Smooth muscle cell (in vitro differentiated cells): ENCODE results near the gene CACNA1C. TPM values are rescaled to one million over a fixed set of nuclear protein-coding genes. Genes with fewer than 3 reads are reported as not detected.

Experiments used
- DNase-seq: peaks from one replicate; lab custom pipeline; 2025; ENCODE audit not compliant: unreplicated experiment; lab: John Stamatoyannopoulos, UW
- H2AFZ ChIP-seq: fragments of 200-600 bp; sonication (generic); 2 replicates; pipeline ENCODE4 v1.6.0; 2016; ENCODE audit warnings: antibody characterized with exemption, low read depth, mild to moderate bottlenecking
- H3F3A ChIP-seq: fragments of 200-600 bp; sonication (generic); 2 replicates; pipeline ENCODE4 v1.6.0; 2017; ENCODE audit warnings: antibody characterized with exemption, low read depth
- H3K27ac ChIP-seq: fragments of 200-600 bp; sonication (generic); 2 replicates; pipeline ENCODE4 v1.5.1; 2016; ENCODE audit warnings: low read depth, mild to moderate bottlenecking
- H3K27me3 ChIP-seq: fragments of 200-600 bp; sonication (generic); 2 replicates; pipeline ENCODE4 v1.6.1; 2016; ENCODE audit warnings: low read depth, mild to moderate bottlenecking
- H3K36me3 ChIP-seq: fragments of 200-600 bp; sonication (generic); 2 replicates; pipeline ENCODE4 v1.5.1; 2016; ENCODE audit warnings: low read depth
- H3K4me1 ChIP-seq: fragments of 200-600 bp; sonication (generic); 2 replicates; pipeline ENCODE4 v1.5.1; 2016; ENCODE audit warnings: low read depth
- H3K4me2 ChIP-seq: fragments of 200-600 bp; sonication (generic); 2 replicates; pipeline ENCODE4 v1.6.0; 2016; ENCODE audit warnings: mild to moderate bottlenecking
- H3K4me3 ChIP-seq: fragments of 200-600 bp; sonication (generic); 2 replicates; pipeline ENCODE4 v1.5.1; 2016; ENCODE audit warnings: mild to moderate bottlenecking
- H3K79me2 ChIP-seq: fragments of 200-600 bp; sonication (generic); 2 replicates; pipeline ENCODE4 v1.6.0; 2016; ENCODE audit warnings: low read depth, mild to moderate bottlenecking
- H3K9ac ChIP-seq: fragments of 200-600 bp; sonication (generic); 2 replicates; pipeline ENCODE4 v1.6.0; 2016; ENCODE audit warnings: low read depth
- H3K9me3 ChIP-seq: fragments of 200-600 bp; sonication (generic); replicated peaks from 2 replicates; pipeline ENCODE4 v1.5.1; 2016; ENCODE audit warnings: low read depth
- H4K20me1 ChIP-seq: fragments of 200-600 bp; sonication (generic); 2 replicates; pipeline ENCODE4 v1.6.0; 2016; ENCODE audit warnings: low read depth
- WGBS: methylation state at CpG from one replicate; pipeline ENCODE4 v1.1.7; 2016; ENCODE audit warnings: low lambda C conversion rate; 5-methylcytosine and 5-hydroxymethylcytosine counted together
- polyA plus RNA-seq: library from polyadenylated mRNA; unstranded; fragments of >200 nt; fragmentation: Nextera tagmentation; extraction: Ambion mirVana; gene quantifications from 2 replicates; pipeline ENCODE4 v1.2.1, GENCODE V29; 2016
- total RNA-seq: library from RNA; depleted of rRNA; stranded (reverse); fragments of >200 nt; gene quantifications from 2 replicates; pipeline ENCODE4 v1.2.3, GENCODE V29; 2014
- TF ChIP-seq, protein P1 (sequence below): fragments of 200-600 bp; sonication (generic); IDR thresholded peaks from 2 replicates; pipeline ENCODE4 v1.5.1; 2017; ENCODE audit warnings: borderline replicate concordance, mild to moderate bottlenecking, antibody characterized with exemption; ENCODE audit not compliant: insufficient read depth, poor library complexity, severe bottlenecking

Gene CACNA1C
- total and polyA plus RNA-seq, 2 experiments from 2014 or later: 1.6 to 4.5 TPM

DNA sequence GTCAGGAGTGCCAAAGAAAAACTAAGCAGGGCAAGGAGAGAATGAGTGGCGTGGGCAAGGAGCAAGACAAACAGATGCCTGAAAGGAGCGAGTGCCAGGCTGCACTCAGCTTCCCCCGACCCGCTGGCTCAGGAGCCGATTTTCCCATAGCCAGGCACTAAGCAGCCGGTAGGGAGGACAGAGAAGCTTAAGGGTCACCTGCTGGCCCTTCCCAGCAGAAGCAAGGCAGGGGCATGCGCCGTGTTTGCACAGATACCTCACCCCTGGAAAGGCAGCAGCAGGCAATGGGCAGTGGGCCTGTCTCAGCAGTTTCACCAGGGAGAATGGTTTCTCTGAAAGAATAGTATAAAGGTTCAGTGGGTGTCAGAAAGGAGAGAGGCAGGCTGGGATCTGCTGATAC, 637.1 kb downstream of the CACNA1C start:
- Histone ChIP-seq H2AFZ (no peak overlapping the region), H4K20me1 (no peaks in the 10 kb centered on the region), H3F3A (no peaks in the 10 kb centered on the region), H3K9me3 (no peaks in the 10 kb centered on the region), H3K4me2 (no peak overlapping the region), H3K4me1 (peaks cover 3% of the 10 kb centered on the region), H3K27me3 (peaks cover 7% of the 10 kb centered on the region), H3K79me2 (no peaks in the 10 kb centered on the region), H3K27ac (no peak overlapping the region), H3K9ac (no peak overlapping the region), H3K4me3 (no peak overlapping the region), H3K36me3 (no peaks in the 10 kb centered on the region)
- TF ChIP-seq, protein P1, sequence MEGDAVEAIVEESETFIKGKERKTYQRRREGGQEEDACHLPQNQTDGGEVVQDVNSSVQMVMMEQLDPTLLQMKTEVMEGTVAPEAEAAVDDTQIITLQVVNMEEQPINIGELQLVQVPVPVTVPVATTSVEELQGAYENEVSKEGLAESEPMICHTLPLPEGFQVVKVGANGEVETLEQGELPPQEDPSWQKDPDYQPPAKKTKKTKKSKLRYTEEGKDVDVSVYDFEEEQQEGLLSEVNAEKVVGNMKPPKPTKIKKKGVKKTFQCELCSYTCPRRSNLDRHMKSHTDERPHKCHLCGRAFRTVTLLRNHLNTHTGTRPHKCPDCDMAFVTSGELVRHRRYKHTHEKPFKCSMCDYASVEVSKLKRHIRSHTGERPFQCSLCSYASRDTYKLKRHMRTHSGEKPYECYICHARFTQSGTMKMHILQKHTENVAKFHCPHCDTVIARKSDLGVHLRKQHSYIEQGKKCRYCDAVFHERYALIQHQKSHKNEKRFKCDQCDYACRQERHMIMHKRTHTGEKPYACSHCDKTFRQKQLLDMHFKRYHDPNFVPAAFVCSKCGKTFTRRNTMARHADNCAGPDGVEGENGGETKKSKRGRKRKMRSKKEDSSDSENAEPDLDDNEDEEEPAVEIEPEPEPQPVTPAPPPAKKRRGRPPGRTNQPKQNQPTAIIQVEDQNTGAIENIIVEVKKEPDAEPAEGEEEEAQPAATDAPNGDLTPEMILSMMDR: no peak
- DNase-seq: no peak
- 86% methylated on average over 8 of the region's 8 CpGs for WGBS

DNA sequence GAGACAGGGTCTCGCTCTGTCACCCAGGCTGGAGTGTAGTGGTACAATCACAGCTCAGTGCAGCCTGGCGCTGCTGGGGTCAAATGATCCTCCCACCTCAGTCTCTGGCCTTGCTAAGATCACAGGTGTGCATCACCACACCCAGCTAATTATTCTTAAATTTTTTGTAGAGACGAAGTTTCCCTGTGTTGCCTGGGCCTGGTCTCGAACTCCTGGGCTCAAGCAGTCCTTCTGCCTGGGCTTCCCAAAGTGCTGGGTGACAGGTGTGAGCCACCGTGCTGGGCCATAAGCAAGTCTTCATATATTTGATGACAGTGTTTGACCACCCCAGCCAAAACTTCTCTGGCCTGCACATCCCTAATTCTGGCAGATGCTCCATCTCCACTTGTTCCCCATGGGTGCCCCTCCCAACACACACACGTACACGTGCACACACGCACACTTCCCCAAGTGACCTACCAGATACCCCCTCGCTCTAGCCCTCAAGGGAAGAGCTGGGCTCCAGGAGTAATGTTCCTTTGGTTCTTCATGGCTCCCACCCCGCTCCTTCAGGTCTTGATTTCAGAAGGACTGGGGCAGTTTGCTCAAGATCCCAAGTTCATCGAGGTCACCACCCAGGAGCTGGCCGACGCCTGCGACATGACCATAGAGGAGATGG, 637.7 kb downstream of the CACNA1C start:
- 69% methylated on average over 14 of the region's 14 CpGs for WGBS
- peak overlapping the region; percentile 98 for H3K4me2 ChIP-seq
- H3K4me1 ChIP-seq: peaks cover 3% of the 10 kb centered on the region
- no peak overlapping the region for H3K9ac ChIP-seq
- peak overlapping the region; percentile 97 for H2AFZ ChIP-seq
- H3K4me3 ChIP-seq: peak overlapping the region; percentile 75
- peaks cover 7% of the 10 kb centered on the region for H3K27me3 ChIP-seq
- H3K79me2 ChIP-seq: no peaks in the 10 kb centered on the region
- TF ChIP-seq, protein P1: no peak
- no peak for DNase-seq
- H3F3A ChIP-seq: no peaks in the 10 kb centered on the region
- no peaks in the 10 kb centered on the region for H3K9me3 ChIP-seq
- H4K20me1 ChIP-seq: no peaks in the 10 kb centered on the region
- no peaks in the 10 kb centered on the region for H3K36me3 ChIP-seq
- H3K27ac ChIP-seq: no peak overlapping the region

GRCh38 chr12:2691006-2691344, 638.2 kb downstream of the CACNA1C start:
- 9% methylated on average over 28 of the region's 28 CpGs for WGBS
- no peak overlapping the region for H3K9ac ChIP-seq
- no peak for DNase-seq
- peaks cover 3% of the 10 kb centered on the region for H3K4me1 ChIP-seq
- H3K36me3 ChIP-seq: no peaks in the 10 kb centered on the region
- no peaks in the 10 kb centered on the region for H3F3A ChIP-seq
- no peaks in the 10 kb centered on the region for H3K79me2 ChIP-seq
- H4K20me1 ChIP-seq: no peaks in the 10 kb centered on the region
- peak overlapping the region; percentile 98 for H3K4me2 ChIP-seq
- no peak overlapping the region for H3K27ac ChIP-seq
- H2AFZ ChIP-seq: peak overlapping the region; percentile 97
- TF ChIP-seq, protein P1: no peak
- no peaks in the 10 kb centered on the region for H3K9me3 ChIP-seq
- H3K27me3 ChIP-seq: peaks cover 7% of the 10 kb centered on the region
- H3K4me3 ChIP-seq: peak overlapping the region; percentile 75
